K562 (cell line): ENCODE measurements around the gene RETREG1. TPM values are rescaled to one million over a fixed set of nuclear protein-coding genes. Genes with fewer than 3 reads are reported as not detected.

Experiments
- ATAC-seq: fragments of 200-7000 bp; cut with Tn5 transposase; 3 replicates; pipeline ENCODE4 v1.9.1; 2020; ENCODE audit warnings: moderate library complexity
- BruUV-seq: library from RNA; stranded (reverse); fragments of 400-500 nt; replicated peaks from 2 replicates; lab custom pipeline; 2021; lab: Mats Ljungman, UMichigan
- CTCF ChIA-PET: fragments of 300-600 bp; formaldehyde crosslinking; extraction: SDS; loops from one replicate; lab custom pipeline; 2021; ENCODE audit warnings: low intra/inter-chr PET ratio; lab: Yijun Ruan, JAX
- POLR2A ChIA-PET: fragments of 300-600, 350-650 bp; sonication (Branson Sonifier 250); formaldehyde crosslinking; extraction: SDS; loops from one replicate; lab custom pipeline; 2021; ENCODE audit warnings: antibody characterized with exemption, inconsistent platforms; lab: Yijun Ruan, JAX
- DNase-seq, 4 experiments: peaks; one replicate each; pipeline versions ENCODE4 v3.0.0 to v3.0.0-alpha.2; 2011 to 2018; ENCODE audit warnings: low spot score in 3 of 4, mixed read lengths in 3 of 4; ENCODE audit errors: extremely low read depth in 1 of 4
- FAIRE-seq: peaks from 2 replicates; lab custom pipeline; 2011; peaks lifted over from hg19 to GRCh38; lab: Jason Lieb, UNC
- H2AFZ ChIP-seq: 2 replicates; pipeline ENCODE4 v1.6.0; 2011; ENCODE audit warnings: low read depth, low read length, control low read depth, inconsistent platforms
- H3K27ac ChIP-seq: fragments of 200-600 bp; 3 replicates; pipeline ENCODE4 v1.8.0; 2011; ENCODE audit warnings: low read depth, mild to moderate bottlenecking, control low read depth, inconsistent platforms, low read length, moderate library complexity, mixed read lengths; ENCODE audit errors: extremely low read depth
- H3K27me3 ChIP-seq, 2 experiments: fragments of 300-600 bp in 1 of 2; 2 replicates in 1 of 2; 3 replicates in 1 of 2; pipeline versions ENCODE4 v1.6.0 to v1.8.0; 2011; ENCODE audit warnings: inconsistent platforms in 2 of 2, low read length in 2 of 2, mild to moderate bottlenecking in 1 of 2, mixed read lengths in 1 of 2, moderate library complexity in 1 of 2; ENCODE audit not compliant: control insufficient read depth in 2 of 2, insufficient read depth in 2 of 2
- H3K36me3 ChIP-seq: fragments of 300-600 bp; 3 replicates; pipeline ENCODE4 v1.8.0; 2011; ENCODE audit warnings: mild to moderate bottlenecking, low read length, inconsistent platforms; ENCODE audit not compliant: control insufficient read depth, insufficient read depth
- H3K4me1 ChIP-seq, 2 experiments: fragments of 200-600 bp in 1 of 2; replicated peaks in 1 of 2; 2 replicates in 1 of 2; 3 replicates in 1 of 2; pipeline versions ENCODE4 v1.5.1 to v1.8.0; 2011; ENCODE audit warnings: inconsistent platforms in 2 of 2, low read length in 2 of 2, mild to moderate bottlenecking in 1 of 2, mixed read lengths in 1 of 2, moderate library complexity in 1 of 2; ENCODE audit not compliant: control insufficient read depth in 2 of 2, insufficient read depth in 2 of 2
- H3K4me2 ChIP-seq: 2 replicates; pipeline ENCODE4 v1.6.1; 2011; ENCODE audit warnings: low read length, control low read depth, inconsistent platforms, mixed read lengths; ENCODE audit not compliant: insufficient read depth
- H3K4me3 ChIP-seq: fragments of 200-600 bp; sonication (generic), shearing (Covaris generic); 2 replicates; pipeline ENCODE4 v1.5.1; 2016; ENCODE audit warnings: control low read depth, inconsistent platforms
- H3K79me2 ChIP-seq: fragments of 200-600 bp; 3 replicates; pipeline ENCODE4 v1.8.0; 2011; ENCODE audit warnings: low read length, inconsistent platforms; ENCODE audit not compliant: control insufficient read depth, insufficient read depth
- H3K9ac ChIP-seq, 2 experiments: 2 replicates each; pipeline versions ENCODE4 v1.6.0 to v1.6.1; 2011; ENCODE audit warnings: low read depth in 2 of 2, low read length in 2 of 2, control low read depth in 1 of 2, inconsistent platforms in 1 of 2, mild to moderate bottlenecking in 1 of 2, mixed read lengths in 1 of 2; ENCODE audit not compliant: insufficient read depth in 1 of 2
- H3K9me1 ChIP-seq: one replicate; pipeline ENCODE4 v1.6.0; 2011; ENCODE audit warnings: inconsistent platforms, mild to moderate bottlenecking, low read length, moderate library complexity; ENCODE audit not compliant: control insufficient read depth, insufficient read depth
- H3K9me3 ChIP-seq: replicated peaks from 2 replicates; pipeline ENCODE4 v1.5.1; 2011; ENCODE audit warnings: low read depth, low read length, inconsistent platforms; ENCODE audit not compliant: control insufficient read depth, insufficient read depth
- H4K20me1 ChIP-seq: replicated peaks from 2 replicates; pipeline ENCODE4 v1.6.1; 2011; ENCODE audit warnings: low read length, inconsistent platforms, mixed read lengths; ENCODE audit not compliant: control insufficient read depth, insufficient read depth
- ADNP ChIP-seq: fragments of 200-800 bp; sonication (Bioruptor generic); IDR thresholded peaks from 2 replicates; pipeline ENCODE4 v1.6.1; 2016; ENCODE audit warnings: missing genetic modification characterization, missing compliant biosample characterization
- CBX8 ChIP-seq: fragments of 200-600 bp; sonication (generic); IDR thresholded peaks from 2 replicates; pipeline ENCODE4 v1.6.1; 2012; ENCODE audit warnings: borderline replicate concordance, mixed run types, low read depth, mild to moderate bottlenecking, moderate library complexity, mixed read lengths, low read length, control low read depth, inconsistent platforms; ENCODE audit not compliant: poor library complexity, severe bottlenecking; ENCODE audit errors: extremely low read depth
- CTCF ChIP-seq, 3 experiments: IDR thresholded peaks in 2 of 3; conservative IDR thresholded peaks in 1 of 3; 2 replicates each; pipeline ENCODE4 v1.5.1; 2011 to 2012; ENCODE audit warnings: low read length in 3 of 3, mild to moderate bottlenecking in 3 of 3, control low read depth in 2 of 3, improper control_type of control experiment in 1 of 3, inconsistent platforms in 1 of 3, low read depth in 1 of 3, mixed read lengths in 1 of 3, moderate library complexity in 1 of 3; ENCODE audit not compliant: insufficient read depth in 2 of 3
- DEAF1 ChIP-seq: fragments of 450-650 bp; formaldehyde crosslinking; IDR thresholded peaks from 2 replicates; pipeline ENCODE4 v1.4.0; 2020; ENCODE audit warnings: mild to moderate bottlenecking, moderate library complexity
- KLF13 ChIP-seq: fragments of 450-650 bp; IDR thresholded peaks from 2 replicates; pipeline ENCODE4 v1.6.1; 2016; ENCODE audit warnings: missing genetic modification characterization, low read depth, mild to moderate bottlenecking, missing compliant biosample characterization, moderate library complexity, borderline replicate concordance
- SIRT6 ChIP-seq: IDR thresholded peaks from one replicate; pipeline ENCODE4 v1.6.1; 2012; ENCODE audit warnings: low read depth, mild to moderate bottlenecking, control low read depth, inconsistent platforms, low read length, moderate library complexity
- TCF7L2 ChIP-seq: fragments of 150-350 bp; IDR thresholded peaks from 2 replicates; pipeline ENCODE4 v1.6.1; 2016; ENCODE audit warnings: low read depth, mild to moderate bottlenecking, low read length, moderate library complexity
- TFE3 ChIP-seq: fragments of 450-650 bp; formaldehyde crosslinking; IDR thresholded peaks from 2 replicates; pipeline ENCODE4 v1.4.0; 2020; ENCODE audit warnings: mild to moderate bottlenecking, mixed read lengths
- ZNF175 ChIP-seq: fragments of 200-800 bp; sonication (Bioruptor generic); IDR thresholded peaks from 2 replicates; pipeline ENCODE4 v1.6.1; 2016; ENCODE audit warnings: low read depth, mild to moderate bottlenecking, missing genetic modification characterization, missing compliant biosample characterization
- WGBS: fragments of 100-300 bp; shearing (Covaris generic); methylation state at CpG from one replicate; pipeline ENCODE4 v1.1.6; 2016; ENCODE audit warnings: low coverage, mixed read lengths; ENCODE audit not compliant: insufficient coverage; ENCODE audit errors: missing lambda C conversion rate; 5-methylcytosine and 5-hydroxymethylcytosine counted together
- in situ Hi-C: fragments of 300-500 bp; cut with MboI; formaldehyde crosslinking; loops from 4 replicates; pipeline ENCODE4 v1.15.0; 2018; ENCODE audit warnings: inconsistent platforms, mixed read lengths
- intact Hi-C: fragments of 100-400 bp; cut with micrococcal nuclease; formaldehyde crosslinking; loops from 2 replicates; pipeline ENCODE4 v1.14.2; 2022
- polyA plus RNA-seq, 8 experiments: library from polyadenylated mRNA; depleted of rRNA in 4 of 8; stranded (reverse) in 5 of 8; unstranded in 3 of 8; fragments of >200 nt; fragmentation: Nextera tagmentation in 2 of 8; fragmentation: Illumina TruSeq in 1 of 8; extraction: Ambion mirVana in 2 of 8; extraction: Trizol in 1 of 8; gene quantifications; 2 replicates each; pipeline versions ENCODE4 v1.2.1 to v1.2.3, GENCODE V29; 2011 to 2014; ENCODE audit warnings: inconsistent platforms in 1 of 8, missing spikeins in 1 of 8
- total RNA-seq, 7 experiments: library from RNA; depleted of rRNA in 6 of 7; stranded (reverse); fragments of >200 nt in 6 of 7; fragmentation: Illumina TruSeq in 2 of 7; extraction: Trizol in 2 of 7; gene quantifications; 2 replicates each; pipeline versions ENCODE4 v1.2.1 to v1.2.3, GENCODE V29; 2011 to 2021; ENCODE audit warnings: low replicate concordance in 1 of 7
- TF ChIP-seq, protein P1 (sequence below): fragments of 450-650 bp; IDR thresholded peaks from 2 replicates; pipeline ENCODE4 v1.6.1; 2018; ENCODE audit not compliant: partially characterized antibody

Gene RETREG1
- total and polyA plus RNA-seq, 9 of the 15 experiments (the other 6 are each of a cell fraction or from before 2014, with no cell fraction given) = 0.01 to 0.20 (median 0.08) TPM; not detected in 5

GRCh38 chr5:16550316-16550952 is 66.4 kb downstream of the RETREG1 start:
- no peaks in the 10 kb centered on the region for H3K79me2 ChIP-seq
- no peak overlapping the region for H2AFZ ChIP-seq
- peak; percentile 92 for ATAC-seq
- intact Hi-C loops (loop anchor here (1.0 kb wide), 2 partner anchors 61 to 205 kb away; no protein-coding TSS in a partner anchor), in situ Hi-C loops (no loop called here)
- H3K4me2 ChIP-seq = no peak overlapping the region
- no peaks in the 10 kb centered on the region for H4K20me1 ChIP-seq
- H3K36me3 ChIP-seq = no peaks in the 10 kb centered on the region
- no peaks in the 10 kb centered on the region for H3K9me3 ChIP-seq
- peak; percentile 95 for FAIRE-seq
- WGBS = 10% methylated on average over 7 of the region's 7 CpGs
- BruUV-seq = no TSS peak
- H3K9me1 ChIP-seq = no peaks in the 10 kb centered on the region
- DNase-seq = peak; percentile 80 to 87 (median 82)
- ChIA-PET POLR2A (interaction anchor here (0.5 kb wide), 1 partner anchor 26 kb away, joined by 3 read pairs; no protein-coding TSS in a partner anchor), CTCF (interaction anchor here (0.9 to 2.7 kb wide), 3 partner anchors 58 to 205 kb away, joined by 5 to 22 read pairs (median 6); no protein-coding TSS in a partner anchor)
- H3K4me3 ChIP-seq = no peak overlapping the region
- no peak overlapping the region for H3K9ac ChIP-seq
- no peaks in the 10 kb centered on the region for H3K27me3 ChIP-seq
- H3K4me1 ChIP-seq = no peaks in the 10 kb centered on the region
- H3K27ac ChIP-seq = no peak overlapping the region
- no peak for TF ChIP-seq ADNP (tag)
- TF ChIP-seq DEAF1 (CRISPR knock-in tag) = peak; percentile 54; the same call in 1 of the 2 replicates
- TF ChIP-seq SIRT6 = no peak
- TF ChIP-seq, protein P1, sequence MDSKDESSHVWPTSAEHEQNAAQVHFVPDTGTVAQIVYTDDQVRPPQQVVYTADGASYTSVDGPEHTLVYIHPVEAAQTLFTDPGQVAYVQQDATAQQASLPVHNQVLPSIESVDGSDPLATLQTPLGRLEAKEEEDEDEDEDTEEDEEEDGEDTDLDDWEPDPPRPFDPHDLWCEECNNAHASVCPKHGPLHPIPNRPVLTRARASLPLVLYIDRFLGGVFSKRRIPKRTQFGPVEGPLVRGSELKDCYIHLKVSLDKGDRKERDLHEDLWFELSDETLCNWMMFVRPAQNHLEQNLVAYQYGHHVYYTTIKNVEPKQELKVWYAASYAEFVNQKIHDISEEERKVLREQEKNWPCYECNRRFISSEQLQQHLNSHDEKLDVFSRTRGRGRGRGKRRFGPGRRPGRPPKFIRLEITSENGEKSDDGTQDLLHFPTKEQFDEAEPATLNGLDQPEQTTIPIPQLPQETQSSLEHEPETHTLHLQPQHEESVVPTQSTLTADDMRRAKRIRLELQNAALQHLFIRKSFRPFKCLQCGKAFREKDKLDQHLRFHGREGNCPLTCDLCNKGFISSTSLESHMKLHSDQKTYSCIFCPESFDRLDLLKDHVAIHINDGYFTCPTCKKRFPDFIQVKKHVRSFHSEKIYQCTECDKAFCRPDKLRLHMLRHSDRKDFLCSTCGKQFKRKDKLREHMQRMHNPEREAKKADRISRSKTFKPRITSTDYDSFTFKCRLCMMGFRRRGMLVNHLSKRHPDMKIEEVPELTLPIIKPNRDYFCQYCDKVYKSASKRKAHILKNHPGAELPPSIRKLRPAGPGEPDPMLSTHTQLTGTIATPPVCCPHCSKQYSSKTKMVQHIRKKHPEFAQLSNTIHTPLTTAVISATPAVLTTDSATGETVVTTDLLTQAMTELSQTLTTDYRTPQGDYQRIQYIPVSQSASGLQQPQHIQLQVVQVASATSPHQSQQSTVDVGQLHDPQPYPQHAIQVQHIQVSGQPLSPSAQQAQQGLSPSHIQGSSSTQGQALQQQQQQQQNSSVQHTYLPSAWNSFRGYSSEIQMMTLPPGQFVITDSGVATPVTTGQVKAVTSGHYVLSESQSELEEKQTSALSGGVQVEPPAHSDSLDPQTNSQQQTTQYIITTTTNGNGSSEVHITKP = no peak
- TF ChIP-seq TFE3 (CRISPR knock-in tag) = no peak
- no peak for TF ChIP-seq TCF7L2
- peak; percentile 88 to 91 (median 89) for TF ChIP-seq CTCF (IDR thresholded peaks at IDR 0.05 in 2 of 3, conservative IDR thresholded peaks at IDR 0.05 in 1 of 3; ENCODE audit: insufficient read depth in 2 of 3, low read depth in 1 of 3, low read length in 3 of 3)
- no peak for TF ChIP-seq CBX8
- no peak for TF ChIP-seq ZNF175 (CRISPR knock-in tag)
- TF ChIP-seq KLF13 (tag) = peak; percentile 80; the same call in 1 of the 2 replicates
